AG04450 (cell line): ENCODE measurements around the gene HSBP1L1. TPM values are rescaled to one million over a fixed set of nuclear protein-coding genes. Genes with fewer than 3 reads are reported as not detected.

Experiments used
- CTCF ChIA-PET: fragments of 300-600, 350-600 bp; formaldehyde crosslinking; extraction: SDS; loops from one replicate; lab custom pipeline; 2022; ENCODE audit warnings: antibody characterized with exemption, inconsistent platforms; lab: Charles Lee
- POLR2A ChIA-PET: fragments of 350-600 bp; formaldehyde crosslinking; extraction: SDS; loops from one replicate; lab custom pipeline; 2021; ENCODE audit warnings: antibody characterized with exemption, inconsistent platforms; lab: Yijun Ruan, JAX
- DNase-seq: peaks from one replicate; pipeline ENCODE4 v3.0.0-alpha.2; 2011; ENCODE audit warnings: low read depth, low spot score
- H3K27ac ChIP-seq: one replicate; pipeline ENCODE4 v1.5.1; 2012; ENCODE audit warnings: low read depth, low read length, control low read depth
- H3K27me3 ChIP-seq: one replicate; pipeline ENCODE4 v1.6.0; 2012; ENCODE audit warnings: low read length; ENCODE audit not compliant: control insufficient read depth, insufficient read depth
- H3K4me3 ChIP-seq: 2 replicates; pipeline ENCODE4 v1.5.1; 2011; ENCODE audit warnings: mild to moderate bottlenecking, low read depth, low read length, control low read depth
- H3K9me3 ChIP-seq: 2 replicates; pipeline ENCODE4 v1.5.1; 2012; ENCODE audit warnings: low read length; ENCODE audit not compliant: control insufficient read depth, insufficient read depth
- CTCF ChIP-seq: IDR thresholded peaks from 2 replicates; pipeline ENCODE4 v1.5.1; 2011; ENCODE audit warnings: low read depth, low read length, control low read depth, inconsistent platforms
- polyA plus RNA-seq: library from polyadenylated mRNA; depleted of rRNA; stranded (reverse); fragments of >200 nt; gene quantifications from 2 replicates; pipeline ENCODE4 v1.2.3, GENCODE V29; 2011

The HSBP1L1 gene
- polyA plus RNA-seq, 1 experiment: 19.4 TPM

- TF ChIP-seq CTCF: no peak
- no peak overlapping the region for H3K4me3 ChIP-seq
- H3K27ac ChIP-seq: no peak overlapping the region
- peaks cover 35% of the 10 kb centered on the region for H3K9me3 ChIP-seq
- ChIA-PET POLR2A (interaction anchor here (0.7 kb wide), 1 partner anchor 25 kb away, joined by 3 read pairs; no protein-coding TSS in a partner anchor), CTCF (no interaction called here)
- no peak for DNase-seq
- H3K27me3 ChIP-seq: no peaks in the 10 kb centered on the region
Observed at GRCh38 chr18:79935098-79935480, 29.4 kb upstream of the HSBP1L1 start.

DNA sequence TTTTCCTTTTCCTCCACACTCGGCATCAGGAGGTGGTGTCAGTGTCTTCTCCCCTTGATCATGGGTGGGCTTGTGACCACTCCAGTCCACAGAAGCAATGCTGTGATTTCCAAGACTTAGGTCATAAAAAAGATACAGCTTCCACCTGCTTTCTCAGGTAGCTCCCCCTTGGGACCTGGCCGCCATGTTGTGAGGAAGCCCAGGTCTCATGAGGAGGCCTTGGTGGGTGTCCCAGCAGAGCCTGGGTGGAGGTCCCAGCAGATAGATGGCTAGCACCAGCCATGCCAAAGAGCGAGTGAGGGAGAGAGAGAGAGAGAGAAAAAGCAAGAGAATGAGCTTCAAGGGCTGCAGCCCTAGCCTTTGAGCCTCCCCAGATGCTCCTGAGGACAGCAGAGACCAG lies 28.9 kb upstream of the HSBP1L1 start:
- CTCF ChIA-PET: no interaction called here
- peaks cover 35% of the 10 kb centered on the region for H3K9me3 ChIP-seq
- H3K27ac ChIP-seq: no peak overlapping the region
- TF ChIP-seq CTCF: no peak
- no peak for DNase-seq
- no peaks in the 10 kb centered on the region for H3K27me3 ChIP-seq
- POLR2A ChIA-PET: interaction anchor here (0.7 kb wide), 1 partner anchor 24 kb away, joined by 3 read pairs; no protein-coding TSS in a partner anchor
- H3K4me3 ChIP-seq: no peak overlapping the region

- DNase-seq: no peak
- ChIA-PET POLR2A (no interaction called here), CTCF (no interaction called here)
- no peak for TF ChIP-seq CTCF
- no peaks in the 10 kb centered on the region for H3K27me3 ChIP-seq
- H3K4me3 ChIP-seq: no peak overlapping the region
- peaks cover 35% of the 10 kb centered on the region for H3K9me3 ChIP-seq
- no peak overlapping the region for H3K27ac ChIP-seq
Observed at GRCh38 chr18:79935925-79936324, 28.5 kb upstream of the HSBP1L1 start.

- no peak overlapping the region for H3K27ac ChIP-seq
- TF ChIP-seq CTCF: no peak
- H3K9me3 ChIP-seq: peaks cover 33% of the 10 kb centered on the region
- ChIA-PET POLR2A (no interaction called here), CTCF (no interaction called here)
- H3K27me3 ChIP-seq: no peaks in the 10 kb centered on the region
- H3K4me3 ChIP-seq: no peak overlapping the region
- no peak for DNase-seq
Observed at GRCh38 chr18:79936641-79937040, 27.8 kb upstream of the HSBP1L1 start.

- TF ChIP-seq CTCF: no peak
- CTCF ChIA-PET: no interaction called here
- POLR2A ChIA-PET: no interaction called here
Observed at GRCh38 chr18:79937103-79937860, 27.2 kb upstream of the HSBP1L1 start.

More at GRCh38 chr18:79937103-79937860, 27.2 kb upstream of the HSBP1L1 start:
- DNase-seq: no peak
- H3K27me3 ChIP-seq: no peaks in the 10 kb centered on the region
- peaks cover 31% of the 10 kb centered on the region for H3K9me3 ChIP-seq
- H3K27ac ChIP-seq: no peak overlapping the region
- no peak overlapping the region for H3K4me3 ChIP-seq
